Astrocyte (in vitro differentiated cells and primary cell): ENCODE measurements around the gene IL12RB2.

ENCODE experiments used
- EZH2 ChIP-seq: IDR thresholded peaks from 2 replicates; pipeline ENCODE4 v1.6.1; 2012; ENCODE audit warnings: mild to moderate bottlenecking, low read length, inconsistent platforms; ENCODE audit not compliant: insufficient read depth
- TF ChIP-seq, protein P1 (sequence below): IDR thresholded peaks from 2 replicates; pipeline ENCODE4 v1.5.1; 2011; ENCODE audit warnings: low read depth, mild to moderate bottlenecking, inconsistent platforms, low read length, moderate library complexity; ENCODE audit not compliant: insufficient read depth

DNA sequence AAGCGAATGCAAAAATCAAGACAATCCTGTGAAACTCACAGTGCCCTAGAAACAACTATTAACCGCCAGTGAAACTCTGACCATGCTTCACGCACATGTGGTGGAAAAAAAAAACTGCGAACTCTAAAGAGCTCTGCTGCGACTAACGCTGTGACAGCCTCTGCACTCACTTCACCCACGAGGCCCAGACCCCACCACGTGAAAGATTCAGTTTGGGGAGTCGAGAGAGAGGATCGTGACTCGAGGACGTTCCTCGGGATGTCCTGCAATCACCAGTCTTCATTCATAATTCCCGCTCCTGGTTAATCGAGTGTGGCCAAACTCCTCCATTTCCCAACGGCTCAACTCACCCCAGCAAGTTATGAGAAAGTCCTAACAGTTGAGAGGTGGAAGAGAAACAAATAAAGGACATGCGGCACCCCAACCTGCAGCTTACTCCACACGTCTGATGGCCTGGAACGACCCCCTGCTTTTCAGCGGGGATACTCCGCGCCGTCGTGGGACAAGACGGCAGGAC is 121.4 kb downstream of the IL12RB2 start:
- TF ChIP-seq, protein P1, sequence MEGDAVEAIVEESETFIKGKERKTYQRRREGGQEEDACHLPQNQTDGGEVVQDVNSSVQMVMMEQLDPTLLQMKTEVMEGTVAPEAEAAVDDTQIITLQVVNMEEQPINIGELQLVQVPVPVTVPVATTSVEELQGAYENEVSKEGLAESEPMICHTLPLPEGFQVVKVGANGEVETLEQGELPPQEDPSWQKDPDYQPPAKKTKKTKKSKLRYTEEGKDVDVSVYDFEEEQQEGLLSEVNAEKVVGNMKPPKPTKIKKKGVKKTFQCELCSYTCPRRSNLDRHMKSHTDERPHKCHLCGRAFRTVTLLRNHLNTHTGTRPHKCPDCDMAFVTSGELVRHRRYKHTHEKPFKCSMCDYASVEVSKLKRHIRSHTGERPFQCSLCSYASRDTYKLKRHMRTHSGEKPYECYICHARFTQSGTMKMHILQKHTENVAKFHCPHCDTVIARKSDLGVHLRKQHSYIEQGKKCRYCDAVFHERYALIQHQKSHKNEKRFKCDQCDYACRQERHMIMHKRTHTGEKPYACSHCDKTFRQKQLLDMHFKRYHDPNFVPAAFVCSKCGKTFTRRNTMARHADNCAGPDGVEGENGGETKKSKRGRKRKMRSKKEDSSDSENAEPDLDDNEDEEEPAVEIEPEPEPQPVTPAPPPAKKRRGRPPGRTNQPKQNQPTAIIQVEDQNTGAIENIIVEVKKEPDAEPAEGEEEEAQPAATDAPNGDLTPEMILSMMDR = no peak
- no peak for TF ChIP-seq EZH2
